ENCODE data around the gene GAL3ST2. TPM values are rescaled to one million over a fixed set of nuclear protein-coding genes. Genes with fewer than 3 reads are reported as not detected.

The GAL3ST2 gene
- polyA plus RNA-seq, 1 of the 3 experiments (the other 2 are of a cell fraction) = 0.15 TPM

DNA sequence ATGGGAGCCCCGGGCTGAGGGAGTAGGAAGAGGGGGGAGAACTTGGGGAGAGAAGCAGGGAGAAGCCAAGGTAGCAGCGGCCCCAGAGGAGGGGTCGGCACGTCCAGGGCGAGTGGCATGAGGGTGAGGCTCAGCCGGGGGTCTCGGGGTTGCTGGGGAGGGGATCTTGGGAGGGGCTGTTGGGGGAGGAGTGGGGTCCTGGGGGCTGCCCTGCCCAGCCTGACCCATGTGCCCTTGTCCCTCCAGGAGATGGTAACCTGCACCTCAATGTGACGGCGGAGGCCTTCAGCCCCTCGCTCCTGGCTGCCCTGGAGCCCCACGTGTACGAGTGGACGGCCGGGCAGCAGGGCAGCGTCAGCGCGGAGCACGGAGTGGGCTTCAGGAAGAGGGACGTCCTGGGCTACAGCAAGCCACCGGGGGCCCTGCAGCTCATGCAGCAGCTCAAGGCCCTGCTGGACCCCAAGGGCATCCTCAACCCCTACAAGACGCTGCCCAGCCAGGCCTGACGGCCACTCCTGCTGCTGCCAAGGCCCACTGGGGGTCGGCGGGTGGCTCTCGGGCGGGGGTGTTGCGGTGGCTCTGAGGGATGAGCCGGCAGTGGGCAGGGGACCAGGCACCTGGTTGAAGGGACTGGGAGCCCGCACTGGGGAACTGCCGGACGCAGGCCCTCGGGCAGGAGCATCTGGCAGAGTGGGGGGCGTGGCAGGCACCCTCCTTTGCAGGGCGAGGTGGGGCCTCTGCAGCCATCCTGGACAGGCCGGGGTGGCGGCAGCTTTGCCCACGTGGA lies 9.0 kb upstream of the GAL3ST2 start:
- POLR2A ChIA-PET = no interaction called here
- 92% methylated on average over 13 of the region's 37 CpGs for WGBS (ENCODE audit: low lambda C conversion rate)
- peak; percentile 71 for DNase-seq

DNA sequence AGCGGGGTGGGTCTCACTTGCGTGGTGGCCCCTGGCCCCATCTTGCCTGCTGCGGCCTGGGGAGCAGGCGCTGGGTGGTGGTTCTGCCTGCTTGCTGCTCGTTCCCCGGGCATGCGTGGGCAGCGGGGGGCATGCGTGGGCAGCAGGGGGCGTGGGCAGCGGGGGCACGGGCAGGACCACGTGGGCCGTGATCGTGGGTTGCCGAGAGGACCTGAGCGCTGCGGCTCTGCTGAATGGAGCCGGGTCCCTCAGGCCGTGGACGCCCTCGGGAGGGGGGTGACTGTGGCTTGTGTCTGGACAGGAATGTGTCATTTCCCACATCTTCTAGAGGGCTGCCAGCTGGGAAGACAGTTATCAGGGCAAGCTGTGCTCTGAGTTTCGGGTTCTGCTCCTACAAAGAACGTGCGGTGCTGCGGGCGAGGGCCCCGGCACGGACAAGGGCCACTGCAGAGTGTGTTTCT lies 8.3 kb upstream of the GAL3ST2 start:
- Histone ChIP-seq H4K20me1 (ENCODE audit: insufficient read depth) (no peaks in the 10 kb centered on the region), H3K27ac (ENCODE audit: low read depth in 2 of 2, low read length in 1 of 2) (no peak overlapping the region; a peak in 1 of 4 replicates), H3K9ac (no peak overlapping the region), H3K9me2 (no peaks in the 10 kb centered on the region), H3K9me3 (no peaks in the 10 kb centered on the region), H3F3A (replicated peaks; ENCODE audit: insufficient read depth) (no peaks in the 10 kb centered on the region), H3K4me1 (ENCODE audit: control insufficient read depth in 1 of 2, insufficient read depth in 2 of 2, low read depth in 1 of 2, low read length in 1 of 2) (peaks cover 0 to 32% of the 10 kb centered on the region in 2 experiments; a peak in 1 of 4 replicates), H2AFZ (ENCODE audit: low read depth) (no peak overlapping the region), H3K4me3 (ENCODE audit: low read depth in 2 of 2, low read length in 1 of 2) (no peak overlapping the region), H3K79me2 (ENCODE audit: insufficient read depth) (no peaks in the 10 kb centered on the region), H3K4me2 (no peak overlapping the region), H3K36me3 (replicated peaks in 1 of 2; ENCODE audit: control insufficient read depth in 1 of 2, insufficient read depth in 2 of 2, low read length in 1 of 2) (no peaks in the 10 kb centered on the region), H3K27me3 (ENCODE audit: insufficient read depth) (no peaks in the 10 kb centered on the region)
- 91% methylated on average over 21 of the region's 29 CpGs for WGBS (ENCODE audit: low lambda C conversion rate)
- peak; percentile 46 for DNase-seq
- no peak for TF ChIP-seq ELF1 (IDR thresholded peaks at IDR 0.05)
- TF ChIP-seq MXI1 (IDR thresholded peaks at IDR 0.05; ENCODE audit: low read depth, low read length) = no peak
- POLR2A ChIA-PET = no interaction called here
- CTCF ChIA-PET = interaction anchor here (0.8 kb wide), 1 partner anchor 91 kb away, joined by 3 read pairs; no protein-coding TSS in a partner anchor

More for the DNA sequence above, 9.0 kb upstream of the GAL3ST2 start:
- Histone ChIP-seq H3K4me3 (ENCODE audit: low read depth in 2 of 2, low read length in 1 of 2) (no peak overlapping the region), H3K4me2 (no peak overlapping the region), H3K9me2 (no peaks in the 10 kb centered on the region), H3K4me1 (ENCODE audit: control insufficient read depth in 1 of 2, insufficient read depth in 2 of 2, low read depth in 1 of 2, low read length in 1 of 2) (peaks cover 0 to 39% of the 10 kb centered on the region in 2 experiments; a peak in 1 of 4 replicates), H3K79me2 (ENCODE audit: insufficient read depth) (no peaks in the 10 kb centered on the region), H3F3A (replicated peaks; ENCODE audit: insufficient read depth) (no peaks in the 10 kb centered on the region), H4K20me1 (ENCODE audit: insufficient read depth) (no peaks in the 10 kb centered on the region), H3K36me3 (replicated peaks in 1 of 2; ENCODE audit: control insufficient read depth in 1 of 2, insufficient read depth in 2 of 2, low read length in 1 of 2) (peaks cover 0 to 2% of the 10 kb centered on the region in 2 experiments), H3K9me3 (no peaks in the 10 kb centered on the region), H2AFZ (ENCODE audit: low read depth) (no peak overlapping the region), H3K9ac (no peak overlapping the region), H3K27me3 (ENCODE audit: insufficient read depth) (no peaks in the 10 kb centered on the region), H3K27ac (ENCODE audit: low read depth in 2 of 2, low read length in 1 of 2) (no peak overlapping the region; a peak in 1 of 4 replicates)
- CTCF ChIA-PET = no interaction called here
- TF ChIP-seq, protein P1, sequence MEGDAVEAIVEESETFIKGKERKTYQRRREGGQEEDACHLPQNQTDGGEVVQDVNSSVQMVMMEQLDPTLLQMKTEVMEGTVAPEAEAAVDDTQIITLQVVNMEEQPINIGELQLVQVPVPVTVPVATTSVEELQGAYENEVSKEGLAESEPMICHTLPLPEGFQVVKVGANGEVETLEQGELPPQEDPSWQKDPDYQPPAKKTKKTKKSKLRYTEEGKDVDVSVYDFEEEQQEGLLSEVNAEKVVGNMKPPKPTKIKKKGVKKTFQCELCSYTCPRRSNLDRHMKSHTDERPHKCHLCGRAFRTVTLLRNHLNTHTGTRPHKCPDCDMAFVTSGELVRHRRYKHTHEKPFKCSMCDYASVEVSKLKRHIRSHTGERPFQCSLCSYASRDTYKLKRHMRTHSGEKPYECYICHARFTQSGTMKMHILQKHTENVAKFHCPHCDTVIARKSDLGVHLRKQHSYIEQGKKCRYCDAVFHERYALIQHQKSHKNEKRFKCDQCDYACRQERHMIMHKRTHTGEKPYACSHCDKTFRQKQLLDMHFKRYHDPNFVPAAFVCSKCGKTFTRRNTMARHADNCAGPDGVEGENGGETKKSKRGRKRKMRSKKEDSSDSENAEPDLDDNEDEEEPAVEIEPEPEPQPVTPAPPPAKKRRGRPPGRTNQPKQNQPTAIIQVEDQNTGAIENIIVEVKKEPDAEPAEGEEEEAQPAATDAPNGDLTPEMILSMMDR (IDR thresholded peaks at IDR 0.05) = no peak
- TF ChIP-seq NRF1 (IDR thresholded peaks at IDR 0.05; ENCODE audit: low read depth, low read length) (no peak), TAF1 (IDR thresholded peaks at IDR 0.05; ENCODE audit: borderline replicate concordance, low read depth, low read length) (no peak), EP300 (IDR thresholded peaks at IDR 0.05; ENCODE audit: borderline replicate concordance in 1 of 2, low read depth in 1 of 2, low read length in 1 of 2) (no peak), MEF2A (IDR thresholded peaks at IDR 0.05; ENCODE audit: borderline replicate concordance, low read depth) (no peak), TCF12 (IDR thresholded peaks at IDR 0.05) (no peak), TEAD4 (IDR thresholded peaks at IDR 0.05; ENCODE audit: borderline replicate concordance, insufficient read depth) (no peak), RAD21 (IDR thresholded peaks at IDR 0.05; ENCODE audit: low read length) (no peak), MXI1 (IDR thresholded peaks at IDR 0.05; ENCODE audit: low read depth, low read length) (no peak), EZH2phosphoT487 (IDR thresholded peaks at IDR 0.05; ENCODE audit: borderline replicate concordance, low read depth) (no peak)
- TF ChIP-seq, protein P2, sequence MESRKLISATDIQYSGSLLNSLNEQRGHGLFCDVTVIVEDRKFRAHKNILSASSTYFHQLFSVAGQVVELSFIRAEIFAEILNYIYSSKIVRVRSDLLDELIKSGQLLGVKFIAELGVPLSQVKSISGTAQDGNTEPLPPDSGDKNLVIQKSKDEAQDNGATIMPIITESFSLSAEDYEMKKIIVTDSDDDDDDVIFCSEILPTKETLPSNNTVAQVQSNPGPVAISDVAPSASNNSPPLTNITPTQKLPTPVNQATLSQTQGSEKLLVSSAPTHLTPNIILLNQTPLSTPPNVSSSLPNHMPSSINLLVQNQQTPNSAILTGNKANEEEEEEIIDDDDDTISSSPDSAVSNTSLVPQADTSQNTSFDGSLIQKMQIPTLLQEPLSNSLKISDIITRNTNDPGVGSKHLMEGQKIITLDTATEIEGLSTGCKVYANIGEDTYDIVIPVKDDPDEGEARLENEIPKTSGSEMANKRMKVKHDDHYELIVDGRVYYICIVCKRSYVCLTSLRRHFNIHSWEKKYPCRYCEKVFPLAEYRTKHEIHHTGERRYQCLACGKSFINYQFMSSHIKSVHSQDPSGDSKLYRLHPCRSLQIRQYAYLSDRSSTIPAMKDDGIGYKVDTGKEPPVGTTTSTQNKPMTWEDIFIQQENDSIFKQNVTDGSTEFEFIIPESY (IDR thresholded peaks at IDR 0.05; ENCODE audit: borderline replicate concordance, low read depth) = no peak
